Measurements from ENCODE around the gene MIER2.

MIER2 gene

GRCh38 chr19:313169-313987, 31.2 kb downstream of the MIER2 start:
- no peaks in the 10 kb centered on the region for H3K27me3 ChIP-seq (ENCODE audit: insufficient read depth, low read length)

GRCh38 chr19:311813-312261, 32.8 kb downstream of the MIER2 start:
- Histone ChIP-seq H3K36me3 (ENCODE audit: insufficient read depth, low read length) (peaks cover 77% of the 10 kb centered on the region), H3K27me3 (ENCODE audit: insufficient read depth, low read length) (no peaks in the 10 kb centered on the region), H3K4me3 (ENCODE audit: low read length) (no peak overlapping the region), H3K9me3 (ENCODE audit: insufficient read depth, low read depth, low read length) (no peaks in the 10 kb centered on the region), H3K27ac (ENCODE audit: low read depth, low read length) (no peak overlapping the region), H3K9ac (ENCODE audit: low read depth, low read length) (no peak overlapping the region), H3K4me1 (ENCODE audit: insufficient read depth, low read length) (no peaks in the 10 kb centered on the region)
- WGBS: 97% methylated on average over 33 of the region's 33 CpGs

More at GRCh38 chr19:313169-313987, 31.2 kb downstream of the MIER2 start:
- no peak overlapping the region for H3K9ac ChIP-seq (ENCODE audit: low read depth, low read length)
- H3K4me1 ChIP-seq (ENCODE audit: insufficient read depth, low read length): no peaks in the 10 kb centered on the region
- no peak overlapping the region for H3K27ac ChIP-seq (ENCODE audit: low read depth, low read length)
- peaks cover 72% of the 10 kb centered on the region for H3K36me3 ChIP-seq (ENCODE audit: insufficient read depth, low read length)
- 93% methylated on average over 23 of the region's 23 CpGs for WGBS
- no peak overlapping the region for H3K4me3 ChIP-seq (ENCODE audit: low read length)
- no peaks in the 10 kb centered on the region for H3K9me3 ChIP-seq (ENCODE audit: insufficient read depth, low read depth, low read length)

GRCh38 chr19:310781-311496, 33.7 kb downstream of the MIER2 start:
- Histone ChIP-seq H3K9me3 (ENCODE audit: insufficient read depth, low read depth, low read length) (no peaks in the 10 kb centered on the region), H3K9ac (ENCODE audit: low read depth, low read length) (no peak overlapping the region), H3K4me1 (ENCODE audit: insufficient read depth, low read length) (no peaks in the 10 kb centered on the region), H3K4me3 (ENCODE audit: low read length) (no peak overlapping the region), H3K27me3 (ENCODE audit: insufficient read depth, low read length) (no peaks in the 10 kb centered on the region), H3K27ac (ENCODE audit: low read depth, low read length) (no peak overlapping the region), H3K36me3 (ENCODE audit: insufficient read depth, low read length) (peaks cover 78% of the 10 kb centered on the region)
- WGBS: 96% methylated on average over 24 of the region's 24 CpGs

GRCh38 chr19:310141-310651, 34.4 kb downstream of the MIER2 start:
- Histone ChIP-seq H3K9me3 (ENCODE audit: insufficient read depth, low read depth, low read length) (no peaks in the 10 kb centered on the region), H3K9ac (ENCODE audit: low read depth, low read length) (peak overlapping the region; percentile 46), H3K4me3 (ENCODE audit: low read length) (no peak overlapping the region), H3K36me3 (ENCODE audit: insufficient read depth, low read length) (peaks cover 74% of the 10 kb centered on the region), H3K27ac (ENCODE audit: low read depth, low read length) (0 out of 2 replicates have a peak overlapping the region, but pooled peaks have one; percentile 25), H3K4me1 (ENCODE audit: insufficient read depth, low read length) (no peaks in the 10 kb centered on the region), H3K27me3 (ENCODE audit: insufficient read depth, low read length) (no peaks in the 10 kb centered on the region)
- 86% methylated on average over 30 of the region's 30 CpGs for WGBS

- 95% methylated on average over 14 of the region's 14 CpGs for WGBS
- H3K4me1 ChIP-seq (ENCODE audit: insufficient read depth, low read length): no peaks in the 10 kb centered on the region
- H3K27me3 ChIP-seq (ENCODE audit: insufficient read depth, low read length): no peaks in the 10 kb centered on the region
- no peak overlapping the region for H3K4me3 ChIP-seq (ENCODE audit: low read length)
- no peak overlapping the region for H3K9ac ChIP-seq (ENCODE audit: low read depth, low read length)
- no peaks in the 10 kb centered on the region for H3K9me3 ChIP-seq (ENCODE audit: insufficient read depth, low read depth, low read length)
- peaks cover 67% of the 10 kb centered on the region for H3K36me3 ChIP-seq (ENCODE audit: insufficient read depth, low read length)
- H3K27ac ChIP-seq (ENCODE audit: low read depth, low read length): no peak overlapping the region
Observed at GRCh38 chr19:309206-309565, 35.4 kb downstream of the MIER2 start.

GRCh38 chr19:308471-309205, 36.0 kb downstream of the MIER2 start:
- Histone ChIP-seq H3K27me3 (ENCODE audit: insufficient read depth, low read length) (no peaks in the 10 kb centered on the region), H3K4me1 (ENCODE audit: insufficient read depth, low read length) (no peaks in the 10 kb centered on the region), H3K9ac (ENCODE audit: low read depth, low read length) (no peak overlapping the region), H3K27ac (ENCODE audit: low read depth, low read length) (no peak overlapping the region), H3K36me3 (ENCODE audit: insufficient read depth, low read length) (peaks cover 62% of the 10 kb centered on the region), H3K4me3 (ENCODE audit: low read length) (no peak overlapping the region), H3K9me3 (ENCODE audit: insufficient read depth, low read depth, low read length) (no peaks in the 10 kb centered on the region)
- whole genome bisulfite sequencing: 94% methylated on average over 48 of the region's 48 CpGs

GRCh38 chr19:307793-308420, 36.7 kb downstream of the MIER2 start:
- 93% methylated on average over 21 of the region's 21 CpGs for WGBS
- H3K9ac ChIP-seq (ENCODE audit: low read depth, low read length): no peak overlapping the region
- H3K27me3 ChIP-seq (ENCODE audit: insufficient read depth, low read length): no peaks in the 10 kb centered on the region
- peaks cover 54% of the 10 kb centered on the region for H3K36me3 ChIP-seq (ENCODE audit: insufficient read depth, low read length)
- H3K4me1 ChIP-seq (ENCODE audit: insufficient read depth, low read length): no peaks in the 10 kb centered on the region
- no peaks in the 10 kb centered on the region for H3K9me3 ChIP-seq (ENCODE audit: insufficient read depth, low read depth, low read length)
- no peak overlapping the region for H3K4me3 ChIP-seq (ENCODE audit: low read length)
- H3K27ac ChIP-seq (ENCODE audit: low read depth, low read length): no peak overlapping the region

- Histone ChIP-seq H3K36me3 (ENCODE audit: insufficient read depth, low read length) (peaks cover 54% of the 10 kb centered on the region), H3K9ac (ENCODE audit: low read depth, low read length) (no peak overlapping the region), H3K27ac (ENCODE audit: low read depth, low read length) (no peak overlapping the region), H3K4me3 (ENCODE audit: low read length) (no peak overlapping the region), H3K9me3 (ENCODE audit: insufficient read depth, low read depth, low read length) (no peaks in the 10 kb centered on the region), H3K27me3 (ENCODE audit: insufficient read depth, low read length) (no peaks in the 10 kb centered on the region), H3K4me1 (ENCODE audit: insufficient read depth, low read length) (no peaks in the 10 kb centered on the region)
- 93% methylated on average over 26 of the region's 26 CpGs for WGBS
Observed at GRCh38 chr19:307111-307531, 37.5 kb downstream of the MIER2 start.

GRCh38 chr19:306151-306900, 38.3 kb downstream of the MIER2 start:
- no peaks in the 10 kb centered on the region for H3K9me3 ChIP-seq (ENCODE audit: insufficient read depth, low read depth, low read length)
- H3K4me1 ChIP-seq (ENCODE audit: insufficient read depth, low read length): no peaks in the 10 kb centered on the region
- H3K36me3 ChIP-seq (ENCODE audit: insufficient read depth, low read length): peaks cover 47% of the 10 kb centered on the region
- H3K27ac ChIP-seq (ENCODE audit: low read depth, low read length): no peak overlapping the region
- 95% methylated on average over 50 of the region's 50 CpGs for WGBS
- H3K4me3 ChIP-seq (ENCODE audit: low read length): no peak overlapping the region
- H3K9ac ChIP-seq (ENCODE audit: low read depth, low read length): no peak overlapping the region
- H3K27me3 ChIP-seq (ENCODE audit: insufficient read depth, low read length): no peaks in the 10 kb centered on the region

Data from HUES64 (cell line).